WTC11 (cell line): Measurements from ENCODE around the gene COG6. TPM values are rescaled to one million over a fixed set of nuclear protein-coding genes. Genes with fewer than 3 reads are reported as not detected.

ENCODE experiments used
- ATAC-seq: fragments of 200-7000 bp; cut with Tn5 transposase; 2 replicates; pipeline ENCODE4 v1.10.0; 2021; ENCODE audit warnings: mild to moderate bottlenecking, moderate library complexity
- CTCF ChIA-PET: fragments of 300-600 bp; sonication (Branson Sonifier 250); formaldehyde crosslinking; loops from one replicate; lab custom pipeline; 2021; ENCODE audit warnings: antibody characterized with exemption; lab: Charles Lee
- POLR2A ChIA-PET: fragments of 350-600 bp; sonication (Branson Sonifier 250); formaldehyde crosslinking; loops from one replicate; lab custom pipeline; 2021; ENCODE audit warnings: antibody characterized with exemption; lab: Charles Lee
- DNase-seq: peaks from one replicate; pipeline ENCODE4 v3.0.0; 2021; ENCODE audit warnings: low spot score
- H3K27ac Mint-ChIP-seq: 2 replicates; pipeline ENCODE4 v1.8.0; 2021; ENCODE audit warnings: mixed read lengths
- H3K27me3 Mint-ChIP-seq: 2 replicates; pipeline ENCODE4 v1.8.0; 2021; ENCODE audit warnings: low read depth, mild to moderate bottlenecking, moderate library complexity, mixed read lengths
- H3K36me3 Mint-ChIP-seq: 2 replicates; pipeline ENCODE4 v1.8.0; 2021; ENCODE audit warnings: mixed read lengths
- H3K4me1 Mint-ChIP-seq: 2 replicates; pipeline ENCODE4 v1.8.0; 2022; ENCODE audit warnings: mixed read lengths
- H3K4me3 Mint-ChIP-seq: 2 replicates; pipeline ENCODE4 v1.8.0; 2021; ENCODE audit warnings: mild to moderate bottlenecking, moderate library complexity, mixed read lengths
- H3K9me3 Mint-ChIP-seq: 2 replicates; pipeline ENCODE4 v1.8.0; 2021; ENCODE audit warnings: mixed read lengths
- ARID4B ChIP-seq: sonication (generic); formaldehyde crosslinking; IDR thresholded peaks from 2 replicates; pipeline ENCODE4 v1.8.0; 2023; ENCODE audit warnings: missing genetic modification reagents, mild to moderate bottlenecking, borderline replicate concordance
- ATF3 ChIP-seq: sonication (generic); formaldehyde crosslinking; conservative IDR thresholded peaks from 2 replicates; pipeline ENCODE4 v1.8.1; 2022; ENCODE audit warnings: mild to moderate bottlenecking, missing genetic modification reagents
- CBFB ChIP-seq: sonication (generic); formaldehyde crosslinking; IDR thresholded peaks from 2 replicates; pipeline ENCODE4 v1.8.1; 2022; ENCODE audit warnings: mild to moderate bottlenecking, low read depth, missing genetic modification reagents
- CREB1 ChIP-seq: sonication (generic); formaldehyde crosslinking; IDR thresholded peaks from 2 replicates; pipeline ENCODE4 v1.8.0; 2023; ENCODE audit warnings: mild to moderate bottlenecking, missing genetic modification reagents
- FOXP4 ChIP-seq: sonication (generic); formaldehyde crosslinking; IDR thresholded peaks from 2 replicates; pipeline ENCODE4 v1.8.0; 2022; ENCODE audit warnings: mild to moderate bottlenecking, missing genetic modification reagents
- IRF1 ChIP-seq: sonication (generic); formaldehyde crosslinking; IDR thresholded peaks from 2 replicates; pipeline ENCODE4 v1.8.0; 2023; ENCODE audit warnings: missing genetic modification reagents
- JAZF1 ChIP-seq: fragments of 250-450 bp; sonication (Bioruptor Pico); IDR thresholded peaks from 2 replicates; pipeline ENCODE4 v1.9.0; 2021; ENCODE audit warnings: moderate library complexity, mild to moderate bottlenecking, inconsistent platforms
- MXD4 ChIP-seq: fragments of 250-450 bp; sonication (Bioruptor Pico); IDR thresholded peaks from 2 replicates; pipeline ENCODE4 v1.8.0; 2021; ENCODE audit warnings: mild to moderate bottlenecking, moderate library complexity, borderline replicate concordance
- PREB ChIP-seq: sonication (generic); formaldehyde crosslinking; IDR thresholded peaks from 2 replicates; pipeline ENCODE4 v1.8.1; 2022; ENCODE audit warnings: mild to moderate bottlenecking, missing genetic modification reagents, moderate library complexity, borderline replicate concordance
- TEAD1 ChIP-seq: sonication (generic); formaldehyde crosslinking; IDR thresholded peaks from 2 replicates; pipeline ENCODE4 v1.8.0; 2022; ENCODE audit warnings: mild to moderate bottlenecking, missing genetic modification reagents
- TP53 ChIP-seq: sonication (generic); formaldehyde crosslinking; IDR thresholded peaks from 2 replicates; pipeline ENCODE4 v1.8.1; 2023; ENCODE audit warnings: mild to moderate bottlenecking, missing genetic modification reagents
- ZNF138 ChIP-seq: sonication (generic); formaldehyde crosslinking; conservative IDR thresholded peaks from 2 replicates; pipeline ENCODE4 v1.8.1; 2022; ENCODE audit warnings: mild to moderate bottlenecking, moderate library complexity, missing genetic modification reagents
- ZNF219 ChIP-seq: sonication (generic); formaldehyde crosslinking; IDR thresholded peaks from 2 replicates; pipeline ENCODE4 v1.8.0; 2023; ENCODE audit warnings: missing genetic modification reagents, mild to moderate bottlenecking, borderline replicate concordance
- ZNF232 ChIP-seq: sonication (generic); formaldehyde crosslinking; IDR thresholded peaks from 2 replicates; pipeline ENCODE4 v1.8.0; 2022; ENCODE audit warnings: mild to moderate bottlenecking, missing genetic modification reagents
- ZNF423 ChIP-seq: fragments of 250-450 bp; sonication (Bioruptor Pico); IDR thresholded peaks from 2 replicates; pipeline ENCODE4 v2.1.2; 2022; ENCODE audit warnings: mild to moderate bottlenecking, moderate library complexity
- ZNF532 ChIP-seq: fragments of 250-450 bp; sonication (Bioruptor Pico); IDR thresholded peaks from 2 replicates; pipeline ENCODE4 v1.9.0; 2021; ENCODE audit warnings: mild to moderate bottlenecking, borderline replicate concordance
- ZSCAN18 ChIP-seq: fragments of 250-450 bp; sonication (Bioruptor Pico); IDR thresholded peaks from 2 replicates; pipeline ENCODE4 v2.1.2; 2022; ENCODE audit warnings: mild to moderate bottlenecking, moderate library complexity
- total RNA-seq: library from RNA; stranded (reverse); gene quantifications from 3 replicates; pipeline ENCODE4 v1.2.3, GENCODE V29; 2021

The COG6 gene
- total RNA-seq, 1 experiment from 2014 or later = 23.0 TPM

- H3K36me3 Mint-ChIP-seq = no peaks in the 10 kb centered on the region
- peaks cover 22% of the 10 kb centered on the region for H3K4me1 Mint-ChIP-seq
- H3K4me3 Mint-ChIP-seq = no peak overlapping the region
- peaks cover 10% of the 10 kb centered on the region for H3K9me3 Mint-ChIP-seq
- ChIA-PET CTCF (interaction anchor here (0.9 to 1.3 kb wide), 2 partner anchors 175 to 250 kb away, joined by 4 read pairs; no protein-coding TSS in a partner anchor), POLR2A (no interaction called here)
- peak; percentile 63 for ATAC-seq
- TF ChIP-seq JAZF1 = no peak
- TF ChIP-seq ZNF219 (CRISPR knock-in tag) = no peak
- TF ChIP-seq TP53 = no peak
- TF ChIP-seq MXD4 (CRISPR knock-in tag) = no peak
- no peak for TF ChIP-seq CBFB
- TF ChIP-seq ZNF423 (CRISPR knock-in tag) = peak; percentile 89
- peak; percentile 13; the same call in 1 of the 2 replicates for TF ChIP-seq FOXP4
- DNase-seq = no peak
- no peak overlapping the region for H3K27ac Mint-ChIP-seq
- H3K27me3 Mint-ChIP-seq = no peaks in the 10 kb centered on the region; the same call in 1 of the 2 replicates
These were observed 112.5 kb downstream of the COG6 start for GRCh38 chr13:39767791-39768517.

- Mint-ChIP-seq H3K36me3 (no peaks in the 10 kb centered on the region), H3K27me3 (no peaks in the 10 kb centered on the region; the same call in 1 of the 2 replicates), H3K4me3 (no peak overlapping the region), H3K9me3 (peaks cover 10% of the 10 kb centered on the region), H3K27ac (no peak overlapping the region), H3K4me1 (peaks cover 24% of the 10 kb centered on the region)
- ChIA-PET CTCF (interaction anchor here (0.9 to 1.3 kb wide), 2 partner anchors 174 to 249 kb away, joined by 3 to 4 read pairs; no protein-coding TSS in a partner anchor), POLR2A (no interaction called here)
- DNase-seq = no peak
- ATAC-seq = no peak
- TF ChIP-seq ZNF232 (no peak), ARID4B (CRISPR knock-in tag) (no peak), PREB (CRISPR knock-in tag) (no peak), ZSCAN18 (CRISPR knock-in tag) (no peak), CREB1 (CRISPR knock-in tag) (no peak), FOXP4 (no peak), TEAD1 (no peak), ATF3 (CRISPR knock-in tag) (no peak), IRF1 (CRISPR knock-in tag) (no peak), ZNF138 (no peak), ZNF532 (CRISPR knock-in tag) (no peak)
These were observed 113.5 kb downstream of the COG6 start for GRCh38 chr13:39768962-39769361.
